GM12878 (cell line): ENCODE measurements around the gene BAAT.

Experiments
- CREB1 ChIP-seq: IDR thresholded peaks from 2 replicates; pipeline ENCODE4 v1.6.1; 2012; ENCODE audit warnings: low read depth, mild to moderate bottlenecking, inconsistent platforms
- CTCF ChIP-seq, 3 experiments: IDR thresholded peaks in 2 of 3; conservative IDR thresholded peaks in 1 of 3; 2 replicates each; pipeline ENCODE4 v1.5.1; 2011; ENCODE audit warnings: low read depth in 3 of 3, low read length in 3 of 3, mild to moderate bottlenecking in 3 of 3, control low read depth in 2 of 3, moderate library complexity in 2 of 3, inconsistent platforms in 1 of 3, mixed read lengths in 1 of 3; ENCODE audit not compliant: control insufficient read depth in 2 of 3, insufficient read depth in 1 of 3; ENCODE audit errors: extremely low read depth in 1 of 3
- ESRRA ChIP-seq: IDR thresholded peaks from 2 replicates; pipeline ENCODE4 v1.6.1; 2012; ENCODE audit warnings: mild to moderate bottlenecking, low read length, improper control_type of control experiment
- JUND ChIP-seq: IDR thresholded peaks from 2 replicates; pipeline ENCODE4 v1.6.1; 2012; ENCODE audit warnings: low read depth, mild to moderate bottlenecking, low read length, improper control_type of control experiment, moderate library complexity
- POLR2AphosphoS5 ChIP-seq: IDR thresholded peaks from 2 replicates; pipeline ENCODE4 v1.6.1; 2011; ENCODE audit warnings: mild to moderate bottlenecking, low read length, inconsistent platforms
- SIN3A ChIP-seq: IDR thresholded peaks from 2 replicates; pipeline ENCODE4 v1.6.1; 2012; ENCODE audit warnings: low read depth, low read length, improper control_type of control experiment
- SMC3 ChIP-seq: IDR thresholded peaks from 2 replicates; pipeline ENCODE4 v1.6.1; 2011; ENCODE audit warnings: low read length, improper control_type of control experiment, borderline replicate concordance

GRCh38 chr9:101315112-101315450 lies 69.7 kb downstream of the BAAT start:
- no peak for TF ChIP-seq JUND
- no peak for TF ChIP-seq POLR2AphosphoS5
- no peak for TF ChIP-seq SMC3
- no peak for TF ChIP-seq ESRRA
- TF ChIP-seq CTCF (IDR thresholded peaks at IDR 0.05 in 2 of 3, conservative IDR thresholded peaks at IDR 0.05 in 1 of 3; ENCODE audit: control insufficient read depth in 2 of 3, extremely low read depth in 1 of 3, insufficient read depth in 1 of 3, low read depth in 3 of 3, low read length in 3 of 3) = no peak
- no peak for TF ChIP-seq CREB1
- no peak for TF ChIP-seq SIN3A
